BJ (cell line): Measurements from ENCODE around the gene ANKRD53. TPM values are rescaled to one million over a fixed set of nuclear protein-coding genes. Genes with fewer than 3 reads are reported as not detected.

Experiments used
- CTCF ChIA-PET: fragments of 350-600 bp; formaldehyde crosslinking; extraction: SDS; loops from one replicate; lab custom pipeline; 2021; ENCODE audit warnings: antibody characterized with exemption, inconsistent platforms; lab: Yijun Ruan, JAX
- POLR2A ChIA-PET: fragments of 300-600 bp; sonication (Branson Sonifier 250); formaldehyde crosslinking; extraction: SDS; loops from one replicate; lab custom pipeline; 2021; ENCODE audit warnings: antibody characterized with exemption; lab: Charles Lee
- DNase-seq: peaks from one replicate; pipeline ENCODE4 v3.0.0-alpha.2; 2011; ENCODE audit warnings: low read depth
- H3K27me3 ChIP-seq: 2 replicates; pipeline ENCODE4 v1.6.0; 2011; ENCODE audit warnings: low read length; ENCODE audit not compliant: control insufficient read depth, insufficient read depth
- H3K36me3 ChIP-seq: 2 replicates; pipeline ENCODE4 v1.5.1; 2011; ENCODE audit warnings: low read length; ENCODE audit not compliant: control insufficient read depth, insufficient read depth
- H3K4me3 ChIP-seq: 2 replicates; pipeline ENCODE4 v1.5.1; 2011; ENCODE audit warnings: low read depth, mild to moderate bottlenecking, control low read depth, low read length
- CTCF ChIP-seq: IDR thresholded peaks from 2 replicates; pipeline ENCODE4 v1.5.1; 2011; ENCODE audit warnings: low read depth, mild to moderate bottlenecking, control low read depth, inconsistent platforms, low read length, moderate library complexity; ENCODE audit not compliant: insufficient read depth
- polyA plus RNA-seq: library from polyadenylated mRNA; depleted of rRNA; stranded (reverse); fragments of >200 nt; gene quantifications from 2 replicates; pipeline ENCODE4 v1.2.3, GENCODE V29; 2011

ANKRD53 gene
- polyA plus RNA-seq, 1 experiment: 0.43 TPM

GRCh38 chr2:71001592-71001927, 23.1 kb downstream of the ANKRD53 start:
- Histone ChIP-seq H3K36me3 (no peaks in the 10 kb centered on the region), H3K27me3 (peaks cover 4% of the 10 kb centered on the region), H3K4me3 (no peak overlapping the region)
- POLR2A ChIA-PET: interaction anchor here (0.7 kb wide), 1 partner anchor 67 kb away, joined by 5 read pairs; the partner anchor contains the start of gene NAGK
- CTCF ChIA-PET: interaction anchor here (0.6 to 3.3 kb wide), 22 partner anchors 10 to 697 kb away, joined by 3 to 17 read pairs (median 4); partner anchors contain the start of genes ANKRD53, FIGLA and NAGK
- DNase-seq: no peak
- TF ChIP-seq CTCF: no peak

- ChIA-PET CTCF (interaction anchor here (1.0 to 3.3 kb wide), 19 partner anchors 10 to 212 kb away, joined by 3 to 17 read pairs (median 6); partner anchors contain the start of genes ANKRD53, FIGLA and NAGK), POLR2A (no interaction called here)
- peaks cover 4% of the 10 kb centered on the region for H3K27me3 ChIP-seq
- H3K4me3 ChIP-seq: no peak overlapping the region
- no peaks in the 10 kb centered on the region for H3K36me3 ChIP-seq
- DNase-seq: no peak
- TF ChIP-seq CTCF: no peak
These were observed 23.6 kb downstream of the ANKRD53 start for GRCh38 chr2:71001981-71002570.

GRCh38 chr2:71003396-71003795, 25.0 kb downstream of the ANKRD53 start:
- H3K4me3 ChIP-seq: no peak overlapping the region
- TF ChIP-seq CTCF: no peak
- ChIA-PET POLR2A (no interaction called here), CTCF (interaction anchor here (2.7 to 3.3 kb wide), 2 partner anchors 19 to 36 kb away, joined by 9 to 17 read pairs; no protein-coding TSS in a partner anchor)
- peaks cover 4% of the 10 kb centered on the region for H3K27me3 ChIP-seq
- H3K36me3 ChIP-seq: no peaks in the 10 kb centered on the region
- no peak for DNase-seq

GRCh38 chr2:71003966-71004755, 25.7 kb downstream of the ANKRD53 start:
- peaks cover 4% of the 10 kb centered on the region for H3K27me3 ChIP-seq
- TF ChIP-seq CTCF: no peak
- H3K36me3 ChIP-seq: no peaks in the 10 kb centered on the region
- H3K4me3 ChIP-seq: no peak overlapping the region
- DNase-seq: no peak
- CTCF ChIA-PET: no interaction called here
- POLR2A ChIA-PET: no interaction called here

GRCh38 chr2:71004857-71005256, 26.4 kb downstream of the ANKRD53 start:
- no peak for TF ChIP-seq CTCF
- DNase-seq: no peak
- ChIA-PET CTCF (no interaction called here), POLR2A (no interaction called here)
- H3K36me3 ChIP-seq: no peaks in the 10 kb centered on the region
- no peak overlapping the region for H3K4me3 ChIP-seq
- H3K27me3 ChIP-seq: peaks cover 4% of the 10 kb centered on the region
